Measurements from ENCODE around the gene ALDOA.

ALDOA gene

GRCh38 chr16:30068750-30069610 lies 3.4 kb downstream of the ALDOA start:
- peak; percentile 56 for TF ChIP-seq CTCF (IDR thresholded peaks at IDR 0.05; ENCODE audit: low read length, missing control alignments)
- peak overlapping the region; percentile 32 for H3K4me3 ChIP-seq (replicated peaks; ENCODE audit: low read depth, low read length)
- peak; percentile 47 for DNase-seq (ENCODE audit: low read depth)

DNA sequence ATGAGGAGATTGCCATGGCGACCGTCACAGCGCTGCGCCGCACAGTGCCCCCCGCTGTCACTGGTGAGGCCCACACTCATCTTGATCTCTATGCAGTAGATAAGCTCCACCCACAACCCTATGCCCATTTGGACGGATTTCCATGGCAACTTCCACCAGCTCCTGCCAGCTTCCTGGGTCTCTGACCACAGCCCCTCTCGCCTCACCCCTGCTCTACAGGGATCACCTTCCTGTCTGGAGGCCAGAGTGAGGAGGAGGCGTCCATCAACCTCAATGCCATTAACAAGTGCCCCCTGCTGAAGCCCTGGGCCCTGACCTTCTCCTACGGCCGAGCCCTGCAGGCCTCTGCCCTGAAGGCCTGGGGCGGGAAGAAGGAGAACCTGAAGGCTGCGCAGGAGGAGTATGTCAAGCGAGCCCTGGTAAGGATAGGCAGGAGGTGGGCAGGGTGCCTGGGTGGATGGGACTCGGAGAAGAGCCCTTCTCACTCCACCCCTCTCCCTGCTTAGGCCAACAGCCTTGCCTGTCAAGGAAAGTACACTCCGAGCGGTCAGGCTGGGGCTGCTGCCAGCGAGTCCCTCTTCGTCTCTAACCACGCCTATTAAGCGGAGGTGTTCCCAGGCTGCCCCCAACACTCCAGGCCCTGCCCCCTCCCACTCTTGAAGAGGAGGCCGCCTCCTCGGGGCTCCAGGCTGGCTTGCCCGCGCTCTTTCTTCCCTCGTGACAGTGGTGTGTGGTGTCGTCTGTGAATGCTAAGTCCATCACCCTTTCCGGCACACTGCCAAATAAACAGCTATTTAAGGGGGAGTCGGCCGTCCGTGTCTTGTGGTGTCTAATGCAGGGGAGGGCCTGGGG lies 4.3 kb downstream of the ALDOA start:
- DNase-seq (ENCODE audit: low read depth): peak; percentile 39

GRCh38 chr16:30070490-30070889 lies 4.9 kb downstream of the ALDOA start:
- no peak for DNase-seq (ENCODE audit: low read depth)
- TF ChIP-seq CTCF (IDR thresholded peaks at IDR 0.05; ENCODE audit: low read length, missing control alignments): no peak
- H3K4me3 ChIP-seq (replicated peaks; ENCODE audit: low read depth, low read length): peak overlapping the region; percentile 32

More for the DNA sequence above, 4.3 kb downstream of the ALDOA start:
- H3K4me3 ChIP-seq (replicated peaks; ENCODE audit: low read depth, low read length): peak overlapping the region; percentile 32
- TF ChIP-seq CTCF (IDR thresholded peaks at IDR 0.05; ENCODE audit: low read length, missing control alignments): no peak

DNA sequence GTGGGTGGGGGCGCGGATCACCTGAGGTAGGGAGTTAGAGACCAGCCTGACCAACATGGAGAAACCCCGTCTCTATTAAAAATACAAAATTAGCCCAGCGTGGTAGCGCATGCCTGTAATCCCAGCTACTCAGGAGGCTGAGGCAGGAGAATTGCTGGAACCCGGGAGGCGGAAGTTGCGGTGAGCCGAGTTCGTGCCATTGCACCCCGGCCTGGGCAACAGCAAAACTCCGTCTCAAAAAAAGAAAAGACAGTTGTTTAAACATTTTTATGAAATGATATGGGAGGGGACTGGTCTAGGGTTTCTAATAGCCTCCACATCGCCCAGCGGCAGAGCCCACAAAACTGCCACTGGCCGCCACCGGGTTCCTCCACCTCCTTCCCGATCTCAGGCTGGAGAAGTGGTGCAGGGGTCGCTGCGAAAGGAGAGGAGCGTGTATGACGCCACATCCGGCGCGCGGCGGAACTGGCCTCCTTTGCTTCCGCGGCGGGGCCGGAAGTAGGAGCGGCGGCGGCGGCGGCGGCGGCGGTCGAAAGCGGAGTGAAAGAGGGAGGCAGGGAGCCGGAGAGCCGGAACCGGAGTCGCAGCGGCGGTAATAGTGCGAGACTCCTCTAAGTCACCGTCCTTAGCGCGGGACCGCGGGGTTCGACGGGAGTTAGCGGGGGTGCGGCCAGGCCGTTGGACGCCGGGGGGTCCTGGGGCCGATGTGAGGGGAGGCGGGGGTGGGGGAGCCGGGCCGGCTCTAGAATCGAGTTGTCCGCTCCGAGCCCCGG lies 10.1 kb downstream of the ALDOA start, which contains the start of gene PPP4C:
Gene PPP4C, plus strand, starts transcription at position 492 of the 773 bp plus-strand sequence. CDS start 384 bp downstream, outside the sequence.
- DNase-seq (ENCODE audit: low read depth): peak; percentile 89
- H3K4me3 ChIP-seq (replicated peaks; ENCODE audit: low read depth, low read length): peak within 1 kb of the TSS; percentile 93
- TF ChIP-seq CTCF (IDR thresholded peaks at IDR 0.05; ENCODE audit: low read length, missing control alignments): no peak

GRCh38 chr16:30076276-30076791 lies 10.8 kb downstream of the ALDOA start:
- peak overlapping the region; percentile 93 for H3K4me3 ChIP-seq (replicated peaks; ENCODE audit: low read depth, low read length)
- no peak for DNase-seq (ENCODE audit: low read depth)
- TF ChIP-seq CTCF (IDR thresholded peaks at IDR 0.05; ENCODE audit: low read length, missing control alignments): no peak

DNA sequence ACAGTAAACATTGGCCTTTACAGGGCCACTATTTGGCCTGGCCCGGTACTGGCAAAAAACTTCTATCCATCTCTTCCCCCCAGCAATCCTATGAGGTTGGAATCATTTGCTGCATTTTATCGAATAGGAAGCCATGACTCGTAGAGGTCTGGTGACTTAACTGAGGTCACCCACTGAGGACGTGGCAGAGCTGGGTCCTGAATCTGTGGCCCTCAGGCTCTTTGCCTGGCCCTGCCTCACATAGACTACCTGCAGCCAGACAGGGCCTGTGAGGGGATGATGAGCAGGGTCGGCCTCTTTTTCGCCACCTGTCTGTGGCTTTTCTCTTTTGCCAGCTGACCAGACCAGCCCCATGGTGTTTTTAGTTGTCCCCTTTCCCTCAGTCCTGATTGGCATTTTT lies 12.1 kb downstream of the ALDOA start:
- no peak for DNase-seq (ENCODE audit: low read depth)
- no peak overlapping the region for H3K4me3 ChIP-seq (replicated peaks; ENCODE audit: low read depth, low read length)
- TF ChIP-seq CTCF (IDR thresholded peaks at IDR 0.05; ENCODE audit: low read length, missing control alignments): no peak

Measured in fibroblast of pulmonary artery (primary cell).